ENCODE data around the gene ONECUT1. TPM values are rescaled to one million over a fixed set of nuclear protein-coding genes. Genes with fewer than 3 reads are reported as not detected.

ONECUT1 gene
- total and polyA plus RNA-seq, 2 of the 8 experiments (the other 6 are each of a cell fraction or from before 2014, with no cell fraction given), result 0.65 to 6.4 TPM

DNA sequence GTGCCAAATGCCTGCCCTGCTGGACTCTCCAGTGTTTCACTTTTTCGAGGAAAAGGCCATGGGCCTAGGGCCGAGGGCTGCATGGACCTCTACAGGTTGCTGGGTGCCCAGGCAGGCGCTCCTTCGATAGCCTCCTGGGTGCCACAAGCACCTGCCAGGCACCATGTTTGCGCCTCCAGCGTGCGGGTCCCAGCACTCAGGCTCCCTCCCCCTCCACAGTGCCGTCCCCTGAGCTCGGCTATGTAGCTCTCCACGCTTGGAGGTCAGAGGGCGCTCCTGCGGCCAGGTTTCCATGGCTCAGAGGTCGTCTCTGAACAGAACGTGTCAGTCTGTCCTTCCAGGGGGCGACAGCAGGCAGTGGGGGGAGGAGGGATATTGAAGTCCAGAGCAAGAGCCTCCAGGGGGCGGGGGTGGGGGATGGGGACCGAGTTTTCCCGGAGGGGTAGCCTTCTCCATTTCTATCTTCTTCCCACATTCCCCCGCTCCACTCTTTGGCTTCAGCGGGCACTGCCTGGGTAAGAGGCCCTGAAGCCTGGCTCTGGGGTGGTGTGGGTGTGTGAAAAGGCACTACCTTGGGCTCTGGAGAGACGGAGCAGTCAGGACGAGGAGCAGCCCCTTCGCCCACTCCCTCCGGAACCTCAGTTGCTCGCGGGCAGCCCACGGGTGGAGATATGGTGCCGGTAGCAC, 3.6 kb downstream of the ONECUT1 start (continued):
- TF ChIP-seq, protein P1, sequence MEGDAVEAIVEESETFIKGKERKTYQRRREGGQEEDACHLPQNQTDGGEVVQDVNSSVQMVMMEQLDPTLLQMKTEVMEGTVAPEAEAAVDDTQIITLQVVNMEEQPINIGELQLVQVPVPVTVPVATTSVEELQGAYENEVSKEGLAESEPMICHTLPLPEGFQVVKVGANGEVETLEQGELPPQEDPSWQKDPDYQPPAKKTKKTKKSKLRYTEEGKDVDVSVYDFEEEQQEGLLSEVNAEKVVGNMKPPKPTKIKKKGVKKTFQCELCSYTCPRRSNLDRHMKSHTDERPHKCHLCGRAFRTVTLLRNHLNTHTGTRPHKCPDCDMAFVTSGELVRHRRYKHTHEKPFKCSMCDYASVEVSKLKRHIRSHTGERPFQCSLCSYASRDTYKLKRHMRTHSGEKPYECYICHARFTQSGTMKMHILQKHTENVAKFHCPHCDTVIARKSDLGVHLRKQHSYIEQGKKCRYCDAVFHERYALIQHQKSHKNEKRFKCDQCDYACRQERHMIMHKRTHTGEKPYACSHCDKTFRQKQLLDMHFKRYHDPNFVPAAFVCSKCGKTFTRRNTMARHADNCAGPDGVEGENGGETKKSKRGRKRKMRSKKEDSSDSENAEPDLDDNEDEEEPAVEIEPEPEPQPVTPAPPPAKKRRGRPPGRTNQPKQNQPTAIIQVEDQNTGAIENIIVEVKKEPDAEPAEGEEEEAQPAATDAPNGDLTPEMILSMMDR (IDR thresholded peaks at IDR 0.05; ENCODE audit: control extremely low read depth in 1 of 3, insufficient read depth in 1 of 3, low read depth in 1 of 3, low read length in 3 of 3), result no peak
- TF ChIP-seq, protein P2, sequence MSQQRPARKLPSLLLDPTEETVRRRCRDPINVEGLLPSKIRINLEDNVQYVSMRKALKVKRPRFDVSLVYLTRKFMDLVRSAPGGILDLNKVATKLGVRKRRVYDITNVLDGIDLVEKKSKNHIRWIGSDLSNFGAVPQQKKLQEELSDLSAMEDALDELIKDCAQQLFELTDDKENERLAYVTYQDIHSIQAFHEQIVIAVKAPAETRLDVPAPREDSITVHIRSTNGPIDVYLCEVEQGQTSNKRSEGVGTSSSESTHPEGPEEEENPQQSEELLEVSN (IDR thresholded peaks at IDR 0.05), result 0 out of 2 replicates have a peak, but pooled peaks have one; percentile 22
